A673 (cell line): ENCODE measurements around the gene GFOD2. TPM values are rescaled to one million over a fixed set of nuclear protein-coding genes. Genes with fewer than 3 reads are reported as not detected.

ENCODE experiments used
- BruUV-seq: library from RNA; stranded (reverse); fragments of 400-500 nt; replicated peaks from 2 replicates; lab custom pipeline; 2021; lab: Mats Ljungman, UMichigan
- CTCF ChIA-PET: fragments of 300-600 bp; sonication (Branson Sonifier 250); formaldehyde crosslinking; loops from one replicate; lab custom pipeline; 2022; ENCODE audit warnings: antibody characterized with exemption; lab: Charles Lee
- POLR2A ChIA-PET: fragments of 300-600 bp; sonication (Branson Sonifier 250); formaldehyde crosslinking; loops from one replicate; lab custom pipeline; 2022; ENCODE audit warnings: antibody characterized with exemption; ENCODE audit not compliant: low non-redundant PET; lab: Charles Lee
- DNase-seq: peaks from one replicate; pipeline ENCODE4 v3.0.0-alpha.2; 2015; ENCODE audit warnings: low spot score
- H3K27ac ChIP-seq: fragments of 200-600 bp; sonication (generic); 2 replicates; pipeline ENCODE4 v1.5.1; 2016; ENCODE audit warnings: mixed run types, low read depth, mild to moderate bottlenecking, mixed read lengths, antibody characterized with exemption, low read length; ENCODE audit not compliant: poor library complexity, severe bottlenecking
- H3K27me3 ChIP-seq: fragments of 200-600 bp; sonication (generic); replicated peaks from 2 replicates; pipeline ENCODE4 v1.6.1; 2017; ENCODE audit warnings: mixed run types, low read depth, mild to moderate bottlenecking, mixed read lengths, antibody characterized with exemption, low read length; ENCODE audit not compliant: insufficient read depth, poor library complexity
- H3K36me3 ChIP-seq: fragments of 200-600 bp; sonication (generic); 2 replicates; pipeline ENCODE4 v1.6.1; 2016; ENCODE audit warnings: mixed run types, mild to moderate bottlenecking, mixed read lengths, antibody characterized with exemption, low read length; ENCODE audit not compliant: insufficient read depth, poor library complexity, severe bottlenecking
- H3K4me1 ChIP-seq: fragments of 200-600 bp; sonication (generic); 2 replicates; pipeline ENCODE4 v1.6.1; 2017; ENCODE audit warnings: mixed run types, mild to moderate bottlenecking, mixed read lengths, antibody characterized with exemption, low read length; ENCODE audit not compliant: insufficient read depth, poor library complexity, severe bottlenecking
- H3K4me3 ChIP-seq: fragments of 200-600 bp; sonication (generic); 2 replicates; pipeline ENCODE4 v1.5.1; 2016; ENCODE audit warnings: low read depth, mixed run types, mild to moderate bottlenecking, mixed read lengths, low read length; ENCODE audit not compliant: poor library complexity, severe bottlenecking
- H3K9me3 ChIP-seq: fragments of 200-600 bp; sonication (generic); 2 replicates; pipeline ENCODE4 v1.6.1; 2016; ENCODE audit warnings: mixed run types, low read depth, mild to moderate bottlenecking, mixed read lengths, antibody characterized with exemption, low read length; ENCODE audit not compliant: poor library complexity, severe bottlenecking
- CTCF ChIP-seq: fragments of 300-800, 200-600 bp; sonication (generic); conservative IDR thresholded peaks from 2 replicates; pipeline ENCODE4 v1.5.1; 2017; ENCODE audit warnings: low read depth, mild to moderate bottlenecking, antibody characterized with exemption, low read length, moderate library complexity, mixed read lengths
- EZH2 ChIP-seq: fragments of 200-600 bp; sonication (generic); IDR thresholded peaks from 2 replicates; pipeline ENCODE4 v1.6.1; 2017; ENCODE audit warnings: borderline replicate concordance, low read depth, mild to moderate bottlenecking, mixed read lengths, antibody characterized with exemption, low read length; ENCODE audit not compliant: poor library complexity, severe bottlenecking
- intact Hi-C: fragments of 100-400 bp; cut with micrococcal nuclease; formaldehyde crosslinking; loops from one replicate; pipeline ENCODE4 v1.10.0; 2022; ENCODE audit not compliant: unreplicated experiment
- total RNA-seq: library from RNA; stranded (reverse); gene quantifications from 2 replicates; pipeline ENCODE4 v1.2.3, GENCODE V29; 2021

Gene GFOD2
- total RNA-seq, 1 experiment from 2014 or later = 22.6 TPM

GRCh38 chr16:67750466-67750865, 31.4 kb upstream of the GFOD2 start:
- Histone ChIP-seq H3K9me3 (no peaks in the 10 kb centered on the region), H3K4me1 (no peaks in the 10 kb centered on the region), H3K36me3 (no peaks in the 10 kb centered on the region), H3K4me3 (no peak overlapping the region), H3K27ac (no peak overlapping the region), H3K27me3 (no peaks in the 10 kb centered on the region)
- no TSS peak for BruUV-seq
- DNase-seq = no peak
- intact Hi-C loops = no loop called here
- TF ChIP-seq EZH2 (no peak), CTCF (no peak)
- POLR2A ChIA-PET = no interaction called here
- CTCF ChIA-PET = no interaction called here

GRCh38 chr16:67749436-67750078, 30.4 kb upstream of the GFOD2 start:
- intact Hi-C loops = no loop called here
- TF ChIP-seq EZH2 (no peak), CTCF (no peak)
- H3K27me3 ChIP-seq = no peaks in the 10 kb centered on the region
- H3K27ac ChIP-seq = no peak overlapping the region
- H3K36me3 ChIP-seq = no peaks in the 10 kb centered on the region
- POLR2A ChIA-PET = no interaction called here
- no TSS peak for BruUV-seq
- DNase-seq = no peak
- CTCF ChIA-PET = no interaction called here
- H3K9me3 ChIP-seq = no peaks in the 10 kb centered on the region
- no peak overlapping the region for H3K4me3 ChIP-seq
- no peaks in the 10 kb centered on the region for H3K4me1 ChIP-seq

- DNase-seq = no peak
- no peak for TF ChIP-seq CTCF
- no peak for TF ChIP-seq EZH2
- no peaks in the 10 kb centered on the region for H3K9me3 ChIP-seq
- no peaks in the 10 kb centered on the region for H3K36me3 ChIP-seq
- no peak overlapping the region for H3K27ac ChIP-seq
- CTCF ChIA-PET = no interaction called here
- H3K4me1 ChIP-seq = no peaks in the 10 kb centered on the region
- BruUV-seq = no TSS peak
- no peak overlapping the region for H3K4me3 ChIP-seq
- POLR2A ChIA-PET = no interaction called here
- H3K27me3 ChIP-seq = no peaks in the 10 kb centered on the region
- intact Hi-C loops = no loop called here
Observed at GRCh38 chr16:67748834-67749233, 29.7 kb upstream of the GFOD2 start.
